Fibroblast of gingiva (primary cell): Measurements from ENCODE around the gene HSPA12A.
"Not testable (repeated sequence)": the region's sequence is repeated elsewhere in the genome, so short reads cannot be mapped to it uniquely, and the experiment has no call there.

Experiments used
- DNase-seq: peaks from one replicate; pipeline ENCODE4 v3.0.0-alpha.2; 2011; ENCODE audit warnings: low read depth

The HSPA12A gene

DNA sequence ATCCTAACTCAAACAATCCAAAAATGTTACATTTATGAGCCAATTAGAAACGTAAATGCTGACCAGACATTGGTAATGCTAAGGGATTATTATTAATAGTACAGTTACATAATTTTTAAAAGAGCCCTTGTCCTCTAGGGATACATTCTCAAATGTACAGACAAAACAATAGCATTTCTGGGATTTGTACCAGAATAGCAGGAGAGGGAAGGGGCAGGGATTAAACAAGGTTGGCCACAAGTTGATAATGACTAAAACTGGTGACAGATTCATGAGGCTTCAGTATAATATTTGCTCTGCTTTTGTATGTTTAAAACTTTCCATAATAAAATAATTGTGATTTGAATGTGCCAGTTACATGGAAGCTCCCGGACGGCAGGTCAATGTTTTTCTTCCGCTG is 27.0 kb downstream of the HSPA12A start:
- DNase-seq, result no peak

DNA sequence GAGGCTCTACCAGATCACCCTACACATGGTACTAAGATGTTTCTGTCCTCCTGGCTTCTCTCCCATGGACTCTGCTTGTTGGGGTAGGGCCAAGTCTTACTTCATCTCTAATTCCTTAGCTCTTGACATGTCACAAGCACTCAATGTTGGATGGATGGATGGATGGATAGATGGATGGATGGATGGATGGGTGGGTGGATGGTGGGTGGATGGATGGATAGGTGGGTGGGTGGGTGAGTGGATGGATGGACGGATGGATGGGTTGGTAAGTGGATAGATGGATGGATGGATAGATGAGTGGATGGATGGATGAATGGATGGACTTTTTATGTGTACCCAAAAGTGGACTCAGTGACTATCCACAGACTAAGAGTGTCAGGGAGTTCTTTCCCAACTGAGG is 28.5 kb downstream of the HSPA12A start:
- DNase-seq, result no peak

DNA sequence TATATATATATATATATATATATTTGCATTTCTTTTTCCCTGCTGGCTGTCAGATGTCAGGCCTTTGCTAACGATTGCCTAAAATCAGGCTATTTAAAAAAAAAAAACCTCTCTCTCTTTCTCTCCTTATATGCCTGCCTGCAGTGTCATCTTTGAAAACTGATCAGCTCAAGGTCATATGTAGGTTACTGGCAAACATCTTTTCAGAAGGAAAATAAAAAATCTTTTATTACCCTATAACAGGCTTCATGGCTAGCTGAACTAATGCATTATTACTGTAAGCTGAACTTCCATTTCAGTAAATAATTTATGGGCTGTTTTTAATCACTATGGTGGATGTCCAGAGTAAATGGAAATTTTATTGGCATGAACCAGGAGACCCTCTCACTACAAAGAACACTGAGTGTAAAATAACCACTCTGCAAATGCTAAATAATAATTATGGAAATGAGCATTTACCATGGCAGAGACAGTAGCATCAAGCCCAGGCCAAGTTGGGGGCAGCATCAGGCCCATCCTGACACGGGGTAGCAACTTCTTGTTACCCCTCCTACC is 29.3 kb downstream of the HSPA12A start:
- no peak for DNase-seq

DNA sequence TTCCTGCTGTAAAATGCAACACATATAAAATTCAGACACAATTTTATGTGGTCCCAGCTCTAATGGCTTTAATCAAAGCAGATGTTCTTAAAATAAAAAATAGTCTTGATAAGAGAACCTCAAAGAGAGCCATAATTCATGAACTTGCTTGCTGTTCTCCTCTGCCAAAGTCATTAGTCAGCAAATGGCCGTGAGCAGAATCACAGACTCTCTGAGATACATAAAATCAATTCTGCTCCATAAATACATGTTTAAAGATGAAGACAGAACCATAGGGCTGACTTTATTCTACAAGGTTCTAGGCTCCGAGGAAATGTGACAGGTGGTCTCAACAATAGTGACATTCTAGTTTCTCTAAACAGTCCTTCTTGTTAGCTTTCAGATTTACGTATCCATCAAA is 29.8 kb downstream of the HSPA12A start:
- no peak for DNase-seq

DNA sequence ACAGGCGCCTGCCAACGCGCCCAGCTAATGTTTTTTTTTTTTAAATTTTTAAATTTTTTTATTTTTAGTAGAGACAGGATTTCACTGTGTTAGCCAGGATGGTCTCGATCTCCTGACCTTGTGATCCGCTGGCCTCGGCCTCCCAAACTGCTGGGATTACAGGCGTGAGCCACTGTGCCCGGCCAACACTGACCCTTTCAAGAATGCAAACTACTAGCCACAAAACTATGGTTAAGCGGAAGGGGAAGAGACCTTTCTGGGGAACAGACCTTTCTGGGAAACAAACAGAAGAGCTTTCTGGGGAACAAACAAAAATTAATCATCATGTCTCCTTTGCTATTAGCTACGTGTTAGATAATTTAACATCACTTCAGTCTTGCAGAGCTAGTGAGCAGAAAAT is 30.6 kb downstream of the HSPA12A start:
- DNase-seq, result not testable (repeated sequence)

DNA sequence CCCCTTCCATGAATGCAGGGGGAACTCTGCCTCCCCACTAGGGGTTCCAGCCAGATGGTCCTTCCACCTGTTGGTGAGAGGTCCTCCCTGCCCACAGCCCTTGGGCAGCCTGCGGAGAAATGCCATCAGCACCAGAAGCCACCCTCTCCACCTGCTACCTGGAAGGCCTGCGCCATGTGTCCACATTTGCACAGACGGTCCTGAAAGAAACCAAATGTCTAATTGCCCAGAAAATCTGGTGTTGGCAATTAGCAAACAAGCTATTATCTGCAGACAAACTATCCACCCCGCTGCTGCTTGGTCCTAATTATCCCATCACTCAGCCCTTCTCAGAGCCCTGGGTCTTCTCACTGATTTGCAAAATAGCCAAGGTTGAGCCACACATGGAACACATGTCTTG is 32.3 kb downstream of the HSPA12A start:
- no peak for DNase-seq

DNA sequence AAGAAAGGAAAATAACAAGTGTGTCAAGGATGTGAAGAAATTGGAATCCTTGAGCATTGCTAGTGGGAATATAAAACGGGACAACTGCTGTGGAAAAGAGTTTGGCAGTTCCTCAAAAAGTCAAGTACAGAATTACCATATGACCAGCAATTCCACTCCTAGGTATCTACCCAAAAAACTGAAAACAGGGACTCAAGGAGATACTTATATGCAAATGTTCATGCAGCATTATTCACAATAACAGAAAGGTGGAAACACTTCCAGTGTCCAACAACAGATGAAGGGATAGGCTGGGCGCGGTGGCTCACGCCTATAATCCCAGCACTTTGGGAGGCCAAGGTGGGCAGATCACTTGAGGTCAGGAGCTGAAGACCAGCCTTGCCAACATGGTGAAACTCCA is 33.5 kb downstream of the HSPA12A start:
- DNase-seq, result no peak

DNA sequence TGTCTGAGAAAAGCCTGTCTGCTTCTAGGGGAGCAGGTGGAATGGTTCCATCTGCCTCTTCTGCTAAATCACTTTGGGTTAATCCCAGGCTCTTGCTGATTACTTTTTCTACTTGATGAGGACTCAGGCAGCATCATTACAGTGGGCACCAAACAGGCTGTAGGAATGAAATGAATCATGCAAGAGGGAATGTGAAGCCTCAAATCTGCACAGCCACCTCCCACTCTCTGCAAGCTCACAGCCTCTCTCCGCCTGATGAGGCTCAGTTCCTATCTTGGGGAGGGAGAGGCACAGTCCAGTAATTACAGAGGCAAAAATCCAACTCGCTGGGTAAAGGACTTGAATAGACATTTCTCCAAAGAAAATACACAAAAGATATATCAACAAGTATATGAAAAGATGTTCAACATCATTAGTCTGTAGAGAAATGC is 34.0 kb downstream of the HSPA12A start:
- no peak for DNase-seq

DNA sequence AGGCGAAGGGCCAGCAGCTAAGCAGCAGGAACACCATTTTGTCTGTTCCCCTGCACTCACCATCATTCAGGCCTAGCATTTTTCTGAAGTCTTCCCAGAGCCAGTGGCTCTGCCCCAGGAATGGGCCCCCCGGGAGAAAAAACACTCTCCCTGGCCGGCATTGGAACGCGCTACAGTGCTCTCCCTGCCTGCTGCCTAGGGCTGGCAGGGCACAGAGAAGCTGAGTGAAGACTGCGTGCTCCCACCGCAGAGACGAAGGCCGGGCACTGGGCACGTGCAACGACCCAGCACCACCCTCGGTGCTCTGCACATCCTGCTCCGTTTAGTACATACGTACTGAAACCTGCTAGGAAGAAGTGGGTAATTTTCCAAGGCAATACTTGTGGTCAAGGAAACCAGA is 34.4 kb downstream of the HSPA12A start:
- no peak for DNase-seq

DNA sequence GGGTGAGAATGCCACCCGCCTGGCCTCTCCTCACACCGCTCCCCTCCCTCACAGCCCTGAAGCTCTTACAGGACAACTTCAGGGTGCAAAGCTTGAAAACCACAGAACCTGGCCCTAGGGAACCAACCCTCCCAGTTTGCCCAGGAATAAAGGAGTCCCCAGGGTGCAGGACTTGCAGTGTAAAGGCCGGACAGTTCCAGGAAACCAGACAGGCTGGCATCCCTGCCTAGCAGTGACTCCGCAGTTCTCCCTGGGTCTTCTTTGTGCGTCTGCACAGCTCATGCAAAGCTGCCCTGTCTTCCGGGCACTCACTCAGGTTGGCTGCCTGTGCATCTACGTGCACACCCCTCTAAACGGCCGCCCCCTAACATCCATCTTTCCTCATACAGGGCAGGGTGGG is 36.1 kb downstream of the HSPA12A start:
- DNase-seq, result no peak

DNA sequence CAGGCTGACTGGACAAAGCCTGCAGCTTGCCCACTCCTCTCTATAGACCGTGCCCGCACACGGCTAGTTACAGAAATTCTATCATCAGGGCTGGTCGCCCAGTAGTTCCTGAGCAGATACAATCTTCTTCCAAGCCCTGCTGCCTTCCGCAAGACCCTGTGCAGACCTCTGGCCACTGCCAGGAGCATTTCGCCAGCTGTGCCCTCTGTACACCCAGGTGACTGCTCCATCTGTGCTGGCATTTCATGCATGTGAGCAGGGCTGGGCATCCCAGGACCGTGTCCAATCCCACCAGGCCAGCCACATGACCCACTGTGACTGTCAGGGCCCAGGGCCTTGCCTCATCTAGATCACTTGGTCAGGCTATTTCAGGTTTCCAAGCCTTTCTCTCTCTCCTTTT is 36.9 kb downstream of the HSPA12A start:
- DNase-seq, result no peak

DNA sequence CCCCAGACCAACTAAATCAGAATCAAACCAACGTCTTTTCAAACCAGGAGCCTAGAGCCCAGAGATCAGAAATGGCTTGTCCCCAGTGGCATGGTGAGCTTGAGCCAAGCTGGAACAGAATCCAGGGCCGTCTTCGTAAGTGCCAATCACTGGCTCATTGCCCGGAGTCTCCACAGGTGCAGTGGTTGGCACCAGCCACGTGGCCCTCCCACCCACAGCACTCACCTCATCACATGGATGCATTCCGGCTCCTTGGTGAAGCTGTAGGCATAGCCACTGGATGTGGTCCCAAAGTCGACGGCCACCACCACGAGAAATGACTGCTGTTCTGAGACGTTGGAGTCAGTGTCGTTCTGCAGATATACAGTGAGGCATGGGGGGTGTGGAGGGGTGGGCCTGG is 37.4 kb downstream of the HSPA12A start:
- DNase-seq, result no peak

DNA sequence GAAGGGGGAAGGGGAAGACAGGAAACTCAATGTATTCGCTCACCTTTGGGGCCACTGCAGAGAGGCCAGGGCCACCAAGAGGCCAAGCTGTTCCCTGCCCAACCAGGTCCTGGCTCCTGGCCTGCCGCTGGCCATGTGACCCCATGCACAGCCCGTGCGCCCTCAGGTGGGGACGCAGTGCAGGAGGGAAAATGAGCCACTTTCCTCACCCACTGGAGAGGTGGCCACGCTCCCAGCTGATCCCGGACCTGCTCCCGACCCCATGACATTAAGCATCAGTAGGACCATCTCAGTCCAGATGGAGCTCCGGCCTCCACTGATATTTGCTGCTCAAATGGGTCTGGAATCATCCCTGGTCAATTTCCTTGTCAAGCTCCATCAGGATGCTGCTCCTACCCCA is 40.2 kb downstream of the HSPA12A start:
- no peak for DNase-seq

DNA sequence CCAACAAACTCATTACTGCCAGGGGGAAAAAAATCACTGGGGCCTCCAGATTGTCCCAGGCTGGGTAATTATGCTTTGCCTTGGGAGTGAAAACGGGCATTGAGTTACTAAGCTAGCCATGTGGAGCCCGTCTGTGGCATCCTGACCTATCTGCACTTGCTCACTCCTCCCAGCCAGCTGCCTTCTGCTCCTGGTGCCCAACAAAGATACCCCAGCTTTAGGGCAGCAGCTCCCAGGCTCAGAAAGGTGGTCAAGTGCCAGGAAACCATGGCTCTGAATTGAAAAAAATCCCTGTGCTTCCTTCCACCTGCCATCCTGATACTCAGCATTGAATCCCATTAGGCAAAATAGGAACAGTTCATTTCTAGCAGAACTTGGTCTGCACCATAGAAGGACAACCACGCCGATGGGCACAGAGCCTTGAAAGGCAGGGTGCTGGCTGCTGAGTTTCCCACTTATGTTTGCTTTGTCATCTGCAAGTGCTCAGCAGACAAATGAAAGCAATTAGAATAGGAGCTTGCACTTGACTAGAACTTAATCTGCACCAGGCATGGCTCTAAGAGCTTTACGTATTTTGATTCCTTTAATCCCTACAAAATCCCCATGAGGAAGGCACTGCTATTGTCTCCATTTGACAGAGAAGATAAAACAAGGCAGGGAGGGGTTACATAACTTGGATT is 42.8 kb downstream of the HSPA12A start:
- no peak for DNase-seq

DNA sequence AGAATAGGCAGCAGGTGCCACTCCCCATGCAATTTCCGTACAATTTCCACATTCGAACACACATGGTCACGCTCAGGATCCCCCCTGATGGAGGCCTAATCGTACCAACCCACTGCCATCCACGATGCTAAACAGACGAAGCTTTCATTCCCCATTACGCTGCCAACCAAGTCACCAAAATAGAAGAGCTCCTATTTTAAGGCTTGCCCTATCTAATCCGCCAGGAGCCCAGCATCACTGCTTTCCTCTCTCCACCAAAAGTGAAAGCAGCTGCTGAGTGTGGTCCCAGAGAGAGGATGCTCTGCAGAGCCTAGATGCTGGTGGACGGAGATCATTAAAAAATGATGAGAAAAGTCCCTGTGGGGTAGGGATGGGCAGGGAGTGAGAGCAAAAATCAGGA is 43.3 kb downstream of the HSPA12A start:
- no peak for DNase-seq

DNA sequence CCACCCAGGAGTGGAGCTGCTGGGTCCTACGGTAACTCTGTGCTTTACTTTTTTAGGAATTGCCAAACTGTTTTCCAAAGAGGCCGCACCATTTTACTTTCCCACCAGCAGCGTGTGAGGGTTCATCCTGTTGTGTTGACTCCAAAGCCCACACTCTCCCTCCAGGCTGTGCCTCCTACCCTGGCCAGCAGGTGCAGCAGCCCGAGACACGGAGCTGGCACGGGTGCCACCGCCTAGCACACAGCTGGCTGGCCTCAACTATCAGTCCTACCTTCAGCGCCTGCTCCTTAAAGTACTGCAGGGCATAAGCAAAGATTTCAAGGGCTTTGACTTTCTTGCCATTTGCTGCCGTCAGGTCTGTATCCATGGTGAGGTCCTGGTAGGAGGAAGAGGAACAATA is 44.0 kb downstream of the HSPA12A start:
- no peak for DNase-seq

DNA sequence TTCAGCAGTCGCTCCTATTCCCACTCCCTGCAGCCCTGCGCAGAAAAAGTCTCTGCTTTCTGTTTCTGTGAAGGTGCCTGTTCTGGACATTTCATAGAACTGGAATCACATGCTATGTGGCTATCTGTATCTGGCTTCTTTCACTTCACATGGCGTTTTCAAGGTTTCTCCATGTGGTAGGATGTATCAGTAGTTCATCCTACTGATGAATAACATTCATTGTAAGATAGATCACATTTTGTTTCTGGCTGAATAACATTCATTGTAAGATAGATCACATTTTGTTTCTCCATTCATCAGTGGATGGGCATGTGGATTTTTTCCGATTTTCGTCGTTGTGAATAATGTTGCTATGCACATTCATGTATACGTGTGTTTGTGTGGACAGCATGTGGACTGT is 44.5 kb downstream of the HSPA12A start:
- no peak for DNase-seq

DNA sequence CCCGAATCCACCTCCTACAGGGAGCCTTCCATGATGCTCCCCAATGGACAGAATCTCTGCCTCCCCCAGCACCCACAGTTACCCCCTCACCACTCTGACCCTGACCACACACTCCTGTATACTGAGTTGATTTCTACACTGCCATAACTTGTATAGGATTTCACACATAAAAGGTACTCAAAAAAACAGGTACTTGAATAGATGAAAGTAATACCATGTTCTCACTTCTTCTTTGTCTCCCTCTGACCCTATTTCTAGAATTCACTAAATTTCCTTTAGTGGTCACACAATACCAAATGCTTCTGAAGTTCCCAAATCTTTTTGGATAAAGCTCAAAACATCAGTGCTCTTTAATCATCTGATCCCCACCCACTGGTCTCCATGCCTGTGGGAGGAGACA is 45.4 kb downstream of the HSPA12A start:
- no peak for DNase-seq

DNA sequence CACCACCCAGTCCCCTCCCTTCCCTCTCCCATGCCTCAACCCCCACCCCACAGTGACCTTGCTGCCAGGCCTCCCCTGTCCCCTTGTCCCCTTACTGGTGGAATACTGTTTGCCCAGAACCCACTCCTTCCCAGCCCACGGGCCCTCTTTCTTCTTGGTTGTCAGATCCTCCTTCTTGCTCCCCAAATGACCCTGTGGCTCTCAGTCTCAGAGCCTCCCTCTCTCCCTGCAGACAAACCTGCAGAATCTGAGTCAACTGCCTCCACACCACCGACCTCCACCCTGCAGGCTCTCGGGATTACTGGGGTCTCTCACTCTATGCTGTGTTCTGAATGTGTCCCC is 47.5 kb downstream of the HSPA12A start:
- DNase-seq, result no peak

DNA sequence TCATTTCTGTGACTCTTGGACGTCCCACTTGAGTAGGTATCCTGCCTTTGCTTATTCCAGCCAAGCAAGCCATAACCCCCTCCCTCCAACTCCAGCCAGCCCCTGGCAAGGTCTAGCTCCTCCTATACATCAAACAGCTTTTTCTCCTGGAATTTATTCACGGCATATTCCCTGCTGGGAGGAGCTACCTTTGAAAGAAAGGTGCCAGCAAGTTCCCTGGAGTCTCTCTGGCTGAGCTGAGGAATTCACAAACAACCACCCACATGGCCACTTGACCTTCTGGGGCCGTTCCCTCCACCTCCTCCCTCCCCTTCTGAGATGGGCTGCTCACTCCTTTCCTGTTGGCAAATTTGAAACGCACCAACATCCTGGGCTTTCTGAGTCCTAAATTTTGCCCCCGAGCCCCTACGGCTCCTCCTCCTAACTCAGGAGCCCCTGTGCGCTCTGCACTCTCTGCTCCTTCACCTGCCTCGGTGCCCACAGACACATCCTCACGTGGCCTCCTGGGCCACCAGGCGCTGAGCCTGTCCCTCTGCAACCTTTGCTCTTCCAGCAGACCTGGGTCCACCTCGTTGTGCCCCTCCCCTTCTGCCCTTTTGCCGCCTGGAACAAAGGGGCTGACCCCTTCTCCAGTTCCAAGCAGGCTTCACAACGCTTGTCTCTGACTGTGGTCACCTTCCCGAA is 48.0 kb downstream of the HSPA12A start:
- DNase-seq, result no peak

DNA sequence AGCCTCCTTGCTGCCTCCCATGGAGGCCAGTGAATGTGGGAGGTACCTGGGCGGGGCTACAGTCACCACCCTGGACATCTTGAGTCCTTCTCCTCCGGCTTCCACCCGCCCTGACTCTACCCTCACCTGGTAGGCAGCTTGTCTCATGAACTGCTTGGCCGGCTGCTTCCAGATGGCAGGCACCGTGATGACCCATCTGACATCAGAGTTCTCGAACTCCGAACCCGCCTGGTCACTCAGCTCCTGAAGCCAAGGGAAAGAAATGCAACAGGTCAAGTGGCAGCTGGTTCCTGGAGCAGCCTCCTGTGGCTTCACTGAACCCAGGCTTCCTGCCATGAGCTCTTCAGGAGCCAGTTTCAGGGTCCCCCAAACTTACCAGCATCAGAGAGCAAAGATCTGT is 50.1 kb downstream of the HSPA12A start:
- no peak for DNase-seq

DNA sequence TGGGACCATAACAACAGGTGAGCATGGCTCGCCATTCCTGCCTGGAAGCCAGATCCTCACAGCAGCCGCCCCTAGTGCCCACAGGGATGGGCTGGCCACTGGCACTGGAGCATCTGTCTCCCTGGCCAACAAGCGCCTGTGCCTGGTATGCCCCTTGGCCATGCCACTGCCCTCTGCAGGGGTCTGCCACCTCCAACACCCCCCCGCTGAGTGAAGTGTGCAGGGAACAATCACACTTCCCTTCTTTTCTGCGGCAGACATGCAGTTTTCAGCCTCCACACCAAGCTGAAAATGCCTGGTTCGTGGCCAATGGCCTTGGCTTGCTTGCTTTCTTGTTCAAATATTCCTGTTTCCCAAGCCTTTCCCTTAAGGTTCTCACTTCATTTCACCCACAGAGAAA is 50.7 kb downstream of the HSPA12A start:
- DNase-seq, result no peak

DNA sequence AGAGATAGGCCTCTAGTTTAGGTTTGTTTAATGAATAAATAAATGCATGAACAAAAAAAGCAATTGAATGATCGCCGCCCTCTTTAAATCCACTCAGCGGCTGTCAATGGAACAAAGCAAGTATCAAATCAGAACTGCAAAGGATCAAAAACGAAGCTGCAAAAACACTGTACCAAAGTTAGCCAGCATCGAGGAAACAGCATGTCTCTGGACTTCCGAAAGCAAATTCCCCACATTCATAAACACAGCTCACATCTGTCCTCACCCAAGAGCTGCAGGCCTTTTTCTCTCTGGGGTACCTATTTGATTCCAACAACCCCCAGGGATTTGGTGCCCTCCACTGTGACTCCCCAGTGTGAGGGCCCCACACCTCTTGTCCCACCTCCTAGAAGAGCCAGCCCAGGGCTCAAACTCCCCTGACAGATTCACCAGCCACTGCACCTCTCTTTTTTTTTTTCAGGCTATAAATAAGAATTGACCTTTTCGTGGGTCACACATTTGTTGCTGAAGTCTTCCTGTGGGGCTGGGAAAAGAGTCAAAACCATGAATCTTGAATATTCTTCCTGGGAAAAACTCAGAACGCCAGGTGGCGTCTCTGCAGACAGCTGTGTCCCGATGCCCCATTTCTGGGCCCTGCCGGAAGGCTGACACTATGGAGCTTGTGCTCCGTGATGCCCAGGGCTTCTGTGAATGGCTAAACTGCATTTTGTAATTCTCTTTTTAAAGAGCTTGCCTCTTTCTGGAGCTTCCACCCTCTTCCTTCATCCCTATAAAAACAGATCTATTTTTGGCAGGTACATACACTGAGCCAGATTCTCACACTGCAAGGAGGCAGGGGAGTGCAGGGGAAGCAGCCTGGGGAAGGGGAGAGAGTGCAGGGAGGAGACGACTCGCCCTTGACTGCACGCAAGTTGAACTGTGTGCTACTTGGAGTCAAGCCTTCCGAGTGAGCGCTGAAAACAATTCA is 51.7 kb downstream of the HSPA12A start:
- DNase-seq, result no peak
